ENCODE measurements around the gene MANBA. TPM values are rescaled to one million over a fixed set of nuclear protein-coding genes. Genes with fewer than 3 reads are reported as not detected.
A peak's percentile ranks its signal among the peaks of the same experiment; 100 is the strongest.
"Not testable (repeated sequence)": the region's sequence is repeated elsewhere in the genome, so short reads cannot be mapped to it uniquely, and the experiment has no call there.

The MANBA gene
- polyA plus RNA-seq, 1 donor = 23.9 TPM

- no peak for DNase-seq
These were observed 136.3 kb downstream of the MANBA start for GRCh38 chr4:102624505-102624904.

GRCh38 chr4:102623622-102624021, 137.1 kb downstream of the MANBA start:
- DNase-seq = no peak

- peak; percentile 61 for DNase-seq
These were observed 139.9 kb downstream of the MANBA start for GRCh38 chr4:102620697-102621497.

DNA sequence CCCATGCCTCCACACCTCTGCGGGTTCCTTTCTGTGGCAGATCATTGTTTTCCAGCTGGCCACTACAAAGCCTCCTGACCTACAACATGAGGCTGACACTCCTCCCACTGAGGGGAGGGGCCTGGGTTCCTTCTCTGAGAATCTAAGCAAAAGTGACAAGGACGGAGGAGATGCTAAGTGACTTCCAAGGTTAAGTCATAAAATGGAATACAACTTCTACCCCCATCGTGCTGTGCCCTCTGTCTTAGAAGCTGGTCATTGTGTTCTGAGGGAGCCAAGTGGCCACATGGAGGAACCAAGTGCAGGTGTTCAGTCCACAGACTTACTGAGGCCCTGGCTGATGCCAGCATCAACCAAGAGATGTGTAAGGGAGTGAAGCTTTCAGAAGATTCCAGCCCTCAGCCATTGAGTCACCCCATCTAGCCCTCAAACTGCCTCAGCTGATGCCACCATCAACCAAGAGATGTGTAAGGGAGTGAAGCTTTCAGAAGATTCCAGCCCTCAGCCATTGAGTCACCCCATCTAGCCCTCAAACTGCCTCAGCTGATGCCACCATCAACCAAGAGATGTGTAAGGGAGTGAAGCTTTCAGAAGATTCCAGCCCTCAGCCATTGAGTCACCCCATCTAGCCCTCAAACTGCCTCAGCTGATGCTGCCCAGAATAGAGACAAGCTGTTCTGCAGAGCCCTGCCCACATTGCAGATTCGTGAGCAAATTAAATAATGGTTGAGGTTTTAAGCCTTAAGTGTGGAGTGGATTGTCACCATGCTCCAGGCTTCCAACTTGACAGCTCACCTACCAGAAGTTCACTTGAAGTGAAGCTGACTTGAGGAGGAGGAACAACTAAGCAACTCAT, 140.8 kb downstream of the MANBA start:
- DNase-seq = not testable (repeated sequence)

- not testable (repeated sequence) for DNase-seq
These were observed 141.7 kb downstream of the MANBA start for GRCh38 chr4:102619021-102619420.

DNA sequence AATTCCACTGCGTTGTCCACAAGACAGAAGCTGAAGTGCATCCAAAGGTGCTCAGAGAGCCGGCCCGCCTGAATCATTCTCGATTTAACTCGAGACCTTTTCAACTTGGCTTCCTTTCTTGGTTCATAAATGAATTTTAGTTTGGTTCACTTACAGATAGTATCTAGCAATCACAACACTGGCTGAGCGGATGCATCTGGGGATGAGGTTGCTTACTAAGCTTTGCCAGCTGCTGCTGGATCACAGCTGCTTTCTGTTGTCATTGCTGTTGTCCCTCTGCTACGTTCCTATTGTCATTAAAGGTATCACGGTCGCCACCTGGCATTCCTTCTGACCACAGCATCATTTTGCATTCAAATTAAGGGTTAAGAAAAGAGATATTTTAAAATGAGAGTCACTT, 144.1 kb downstream of the MANBA start:
- DNase-seq = no peak

- DNase-seq = no peak
These were observed 146.0 kb downstream of the MANBA start for GRCh38 chr4:102614801-102615200.

DNA sequence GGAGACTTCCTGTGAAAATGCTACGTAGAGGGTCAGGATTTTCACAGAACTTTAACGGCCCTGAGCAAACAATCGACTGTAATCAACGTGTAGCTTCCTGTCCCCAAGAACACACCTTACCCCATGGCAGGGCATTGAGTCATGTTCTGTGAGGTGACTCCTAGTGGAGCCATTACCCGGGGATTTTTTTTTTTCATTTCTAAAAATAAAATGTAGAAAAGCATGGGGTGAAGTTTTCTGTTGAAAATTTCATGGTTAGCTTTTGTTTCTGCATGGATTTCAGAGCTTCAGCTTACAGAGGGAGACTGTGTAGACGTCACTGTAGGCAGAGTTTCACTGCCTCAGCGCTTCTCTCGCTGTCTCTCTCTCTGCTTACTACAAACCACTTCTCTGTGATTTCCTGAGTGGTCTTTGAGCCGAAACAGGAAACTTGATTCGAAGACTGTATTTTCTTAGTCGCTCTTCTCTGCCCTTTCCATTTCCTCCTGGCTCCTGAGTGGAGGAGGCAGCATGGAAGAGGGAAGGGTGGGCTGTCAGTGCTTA, 147.9 kb downstream of the MANBA start:
- DNase-seq = no peak

- DNase-seq = no peak
These were observed 148.6 kb downstream of the MANBA start for GRCh38 chr4:102612210-102612609.

DNA sequence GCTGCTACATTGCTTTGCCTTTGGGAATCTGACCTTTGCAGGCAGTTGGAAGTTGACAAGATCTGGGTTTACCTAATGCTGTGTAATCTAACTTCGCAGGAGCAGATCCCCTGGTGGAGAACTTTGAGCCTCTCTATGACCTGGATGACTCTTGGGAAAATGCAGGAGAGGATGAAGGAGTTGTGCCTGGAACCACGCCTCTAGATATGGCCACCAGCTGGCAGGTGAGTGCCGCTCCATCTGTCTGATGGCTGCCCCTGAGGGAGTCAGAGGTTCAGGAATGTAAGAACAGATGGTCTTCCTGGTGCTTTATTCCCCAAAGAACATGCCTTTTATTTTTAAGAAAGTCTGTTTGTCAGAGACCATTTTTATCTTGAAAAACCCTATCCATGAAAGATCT, 150.3 kb downstream of the MANBA start:
- DNase-seq = no peak

- DNase-seq = no peak
These were observed 150.8 kb downstream of the MANBA start for GRCh38 chr4:102610007-102610406.

DNA sequence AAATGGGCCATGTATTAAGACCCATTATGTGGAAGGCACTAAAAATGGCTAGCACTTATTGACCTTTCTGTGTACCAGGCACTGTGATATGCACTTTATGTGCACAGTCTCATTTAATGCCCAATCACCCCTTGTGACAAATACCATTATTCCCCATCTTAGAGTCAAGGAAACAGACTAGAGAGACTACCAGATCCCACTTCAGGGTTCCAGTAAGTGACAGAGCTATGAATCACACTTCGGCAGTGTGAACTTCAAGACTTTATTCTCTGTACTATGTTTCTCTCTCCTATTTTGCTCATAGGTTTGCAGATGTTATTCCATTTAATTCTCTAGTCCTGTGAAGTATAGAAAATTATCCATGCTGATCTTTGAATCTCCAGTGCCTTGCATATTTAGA, 152.6 kb downstream of the MANBA start:
- DNase-seq = no peak

DNA sequence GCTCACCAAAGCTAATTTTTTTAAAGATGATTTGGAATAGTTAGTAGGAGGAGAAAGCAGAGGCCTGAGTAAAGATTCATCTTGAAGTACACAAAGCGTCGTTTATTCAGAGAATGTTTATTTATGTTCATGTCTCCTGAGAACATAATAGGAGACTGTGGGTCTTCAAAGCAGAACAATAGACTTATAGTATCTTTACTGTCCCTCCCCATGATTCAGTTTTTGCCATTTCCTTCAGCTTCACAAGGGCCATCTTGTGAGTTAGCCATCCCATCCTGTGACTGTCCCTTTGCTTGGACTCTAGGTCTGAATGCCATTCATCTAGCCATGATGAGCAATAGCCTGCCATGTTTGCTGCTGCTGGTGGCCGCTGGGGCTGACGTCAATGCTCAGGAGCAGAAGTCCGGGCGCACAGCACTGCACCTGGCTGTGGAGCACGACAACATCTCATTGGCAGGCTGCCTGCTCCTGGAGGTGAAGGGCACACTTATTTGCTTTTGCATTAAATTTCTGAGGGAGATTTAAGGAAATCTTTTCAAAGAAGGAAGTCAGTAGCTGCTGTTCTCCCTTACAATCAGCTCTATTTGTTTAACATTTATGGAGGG, 153.8 kb downstream of the MANBA start:
- DNase-seq = no peak

DNA sequence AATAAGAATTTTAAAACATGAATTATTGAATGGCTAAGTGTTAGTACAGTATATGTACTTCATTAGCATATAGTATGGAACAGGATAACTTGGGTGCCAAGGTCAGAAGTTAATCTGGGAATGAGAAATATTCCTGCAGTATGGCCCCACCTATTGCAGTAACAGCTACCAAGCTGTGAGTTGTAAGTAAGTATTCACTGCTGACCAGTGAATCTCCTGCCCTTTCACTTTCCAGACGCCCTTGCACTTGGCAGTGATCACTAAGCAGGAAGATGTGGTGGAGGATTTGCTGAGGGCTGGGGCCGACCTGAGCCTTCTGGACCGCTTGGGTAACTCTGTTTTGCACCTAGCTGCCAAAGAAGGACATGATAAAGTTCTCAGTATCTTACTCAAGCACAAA, 154.5 kb downstream of the MANBA start:
- no peak for DNase-seq

GRCh38 chr4:102604222-102604940, 156.4 kb downstream of the MANBA start:
- no peak for DNase-seq

- no peak for DNase-seq
These were observed 159.1 kb downstream of the MANBA start for GRCh38 chr4:102601586-102602227.

DNA sequence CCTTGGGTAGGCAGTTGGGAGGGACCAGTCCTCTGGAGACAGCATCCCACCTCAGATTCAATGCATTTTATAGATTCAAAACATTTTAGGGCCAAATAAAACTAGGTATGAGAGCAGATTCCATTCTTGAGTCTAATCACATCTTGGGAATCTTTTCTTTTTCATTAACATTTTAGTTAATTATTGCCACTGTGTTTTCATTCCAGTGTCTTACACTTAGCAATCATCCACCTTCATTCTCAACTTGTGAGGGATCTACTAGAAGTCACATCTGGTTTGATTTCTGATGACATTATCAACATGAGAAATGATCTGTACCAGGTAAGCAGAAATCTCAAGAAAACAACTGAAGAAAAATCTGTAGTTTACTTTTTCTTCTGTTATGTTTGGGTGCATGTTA, 160.1 kb downstream of the MANBA start:
- DNase-seq = no peak

DNA sequence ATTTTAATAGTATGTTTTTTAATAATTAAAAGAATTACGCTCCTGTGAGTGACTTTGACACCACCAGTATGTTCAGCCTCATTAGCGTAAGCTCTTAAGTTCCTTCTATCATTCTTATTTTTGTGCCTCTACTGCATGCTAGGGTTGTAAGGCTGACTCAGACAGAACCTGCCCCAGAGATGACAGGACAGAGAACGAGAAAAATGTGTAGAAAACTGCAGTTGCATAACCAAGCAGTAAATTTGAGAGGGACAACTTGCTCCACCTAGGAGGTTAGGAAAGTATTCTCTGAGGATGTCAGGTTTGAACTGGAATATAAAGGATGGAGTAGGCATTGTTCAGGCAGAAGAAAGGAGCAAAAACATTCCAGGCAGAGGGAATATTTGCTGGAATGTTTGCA, 160.9 kb downstream of the MANBA start:
- no peak for DNase-seq

- DNase-seq = no peak
These were observed 161.3 kb downstream of the MANBA start for GRCh38 chr4:102599455-102599854.

DNA sequence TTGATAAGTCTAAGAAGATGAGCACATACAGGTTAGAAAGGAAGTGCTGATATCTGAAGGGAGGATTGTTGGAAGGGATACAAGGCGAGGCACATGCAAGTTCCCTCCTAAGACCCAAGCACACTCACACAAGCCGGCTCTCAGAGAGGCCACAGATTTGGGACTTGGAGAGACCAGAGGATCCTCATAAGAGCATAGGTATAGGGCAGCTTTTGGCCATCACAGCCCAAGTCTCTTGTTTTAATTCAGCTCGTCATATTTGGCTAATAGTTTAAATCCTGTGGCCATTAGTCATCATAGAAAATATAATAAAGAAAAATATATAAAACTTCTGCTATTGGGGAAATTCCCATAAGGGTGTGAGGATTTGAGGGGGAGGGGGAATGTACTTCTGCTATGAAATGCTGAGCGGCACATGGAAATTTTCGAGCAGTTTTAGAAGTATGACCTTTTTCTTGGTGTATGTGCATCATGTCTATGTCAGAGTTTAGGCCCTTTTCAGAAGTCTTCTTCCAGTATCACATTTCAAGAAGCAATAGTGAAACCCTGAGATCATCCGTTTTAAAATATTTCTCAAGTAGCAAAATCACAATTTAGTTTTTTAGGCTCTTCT, 161.9 kb downstream of the MANBA start:
- DNase-seq = no peak
